ENCODE data around the gene INVS. TPM values are rescaled to one million over a fixed set of nuclear protein-coding genes. Genes with fewer than 3 reads are reported as not detected.

Gene INVS
- total RNA-seq, 1 donor from 2014 or later, result 32.4 TPM

- DNase-seq (ENCODE audit: low spot score) (no peak), ATAC-seq (no peak)
- intact Hi-C loops (cut with DNase I), result no loop called here
Observed at GRCh38 chr9:100350188-100350587, 251.1 kb downstream of the INVS start.

Other genes starting within 250 kb of the INVS start
- gene STX17, start 192.6 kb upstream of the INVS start, total RNA-seq, result 42.1 TPM
- gene ERP44, start 243 bp upstream of the INVS start, total RNA-seq, result 15.9 TPM